Stimulated activated CD4-positive, alpha-beta T cell treated with anti-CD3 and anti-CD28 coated beads, Interleukin-1b, Interleukin-23, amount 100 ng/mL, for 4 hours (primary cell): ENCODE data around the gene FGB.

Experiments
- DNase-seq, 2 donors: peaks; one replicate each; pipeline ENCODE4 v3.0.0-alpha.2; 2020; ENCODE audit warnings: low read depth in 2 of 2

Gene FGB

DNA sequence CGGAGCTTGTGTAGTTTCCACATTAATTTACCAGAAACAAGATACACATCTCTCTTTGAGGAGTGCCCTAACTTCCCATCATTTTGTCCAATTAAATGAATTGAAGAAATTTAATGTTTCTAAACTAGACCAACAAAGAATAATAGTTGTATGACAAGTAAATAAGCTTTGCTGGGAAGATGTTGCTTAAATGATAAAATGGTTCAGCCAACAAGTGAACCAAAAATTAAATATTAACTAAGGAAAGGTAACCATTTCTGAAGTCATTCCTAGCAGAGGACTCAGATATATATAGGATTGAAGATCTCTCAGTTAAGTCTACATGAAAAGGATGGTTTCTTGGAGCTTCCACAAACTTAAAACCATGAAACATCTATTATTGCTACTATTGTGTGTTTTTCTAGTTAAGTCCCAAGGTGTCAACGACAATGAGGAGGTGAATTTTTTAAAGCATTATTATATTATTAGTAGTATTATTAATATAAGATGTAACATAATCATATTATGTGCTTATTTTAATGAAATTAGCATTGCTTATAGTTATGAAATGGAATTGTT, at the start of gene FGB:
Gene FGB (plus strand): TSS at position 315 of the 558 bp plus-strand sequence. CDS start 8 bp downstream, at position 323.
- DNase-seq: no peak

- no peak for DNase-seq
Measured at GRCh38 chr4:154516318-154517029, 46.3 kb upstream of the FGB start.

- DNase-seq: no peak
Measured at GRCh38 chr4:154517591-154517990, 45.2 kb upstream of the FGB start.

- DNase-seq: no peak
Measured at GRCh38 chr4:154519214-154519613, 43.6 kb upstream of the FGB start.

GRCh38 chr4:154521607-154522006, 41.2 kb upstream of the FGB start:
- DNase-seq: no peak

DNA sequence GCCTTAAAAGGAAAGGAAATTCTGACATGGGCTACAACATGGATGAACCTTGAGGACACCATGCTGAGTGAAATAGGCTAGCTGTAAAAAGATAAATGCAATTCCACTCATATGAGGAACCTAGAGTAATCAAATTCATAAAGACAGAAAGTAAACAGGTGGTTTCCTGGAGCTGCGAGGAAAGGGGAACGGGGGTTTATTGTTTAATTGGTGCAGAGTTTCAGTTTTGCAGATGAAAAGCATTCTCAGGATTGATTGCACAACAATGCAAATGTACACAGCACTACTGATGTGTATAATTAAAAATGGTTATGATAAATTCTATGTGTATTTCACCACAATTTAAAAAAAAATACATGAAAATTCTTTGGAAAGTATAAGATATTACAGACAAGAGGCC, 36.7 kb upstream of the FGB start:
- no peak for DNase-seq

DNA sequence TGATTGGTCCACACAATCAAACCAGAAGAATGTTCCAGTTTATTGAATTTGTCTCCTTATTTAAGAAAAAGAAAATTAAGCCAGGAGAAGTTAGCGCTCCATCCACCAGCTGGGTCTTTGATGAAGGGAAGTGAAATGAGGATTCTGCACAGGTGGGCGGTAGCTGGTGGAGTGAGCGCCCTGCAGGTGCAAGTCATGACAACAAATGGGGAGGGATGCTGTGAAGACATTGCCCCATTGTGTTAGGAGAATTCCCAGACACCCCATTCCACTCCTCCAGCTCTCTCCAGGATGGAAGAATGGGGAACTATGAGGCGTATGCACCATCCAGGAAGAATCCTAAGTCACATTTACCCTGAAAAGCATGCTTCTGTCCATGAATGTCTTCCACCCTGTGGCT, 35.5 kb upstream of the FGB start:
- DNase-seq: no peak

DNA sequence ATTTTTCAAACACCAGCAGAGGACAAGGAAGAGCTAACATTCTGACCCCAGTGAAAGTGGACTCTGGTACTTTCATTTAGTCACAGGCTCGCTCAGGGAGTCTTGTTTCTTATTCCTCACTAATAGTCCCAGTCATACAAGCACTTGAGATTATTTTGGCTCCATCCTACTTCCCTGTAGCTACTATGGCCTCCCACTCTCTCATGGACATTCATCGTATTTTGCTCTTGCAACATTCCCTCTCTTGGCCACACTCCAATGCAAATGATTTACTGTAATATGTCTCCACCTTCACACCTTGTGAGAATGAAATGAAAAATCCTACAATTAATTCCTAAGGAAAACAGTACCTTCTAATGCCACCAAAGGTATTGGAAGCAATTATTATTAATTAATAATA, 33.9 kb upstream of the FGB start:
- no peak for DNase-seq

GRCh38 chr4:154529728-154530519, 32.9 kb upstream of the FGB start:
- no peak for DNase-seq

DNA sequence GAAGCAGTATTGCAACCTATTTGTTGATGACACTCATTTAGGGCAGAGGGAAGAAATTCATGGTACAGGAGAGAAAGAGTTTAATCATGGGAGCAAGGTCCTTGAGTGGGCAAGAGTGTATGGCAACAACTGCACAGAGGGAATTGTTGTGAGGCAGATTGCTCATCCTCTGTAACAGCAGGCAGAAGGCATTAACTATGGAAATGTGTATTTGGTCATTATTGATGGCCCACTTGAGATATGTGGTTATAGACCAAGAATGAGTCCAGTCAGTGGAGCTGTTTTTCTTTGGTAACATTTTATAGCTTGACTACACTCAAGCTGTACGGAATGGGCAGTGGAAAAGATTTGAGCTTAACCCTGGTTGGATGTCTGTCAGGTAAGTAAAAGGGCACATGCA, 28.5 kb upstream of the FGB start:
- no peak for DNase-seq

- no peak for DNase-seq
Measured at GRCh38 chr4:154542271-154542879, 20.4 kb upstream of the FGB start.

DNA sequence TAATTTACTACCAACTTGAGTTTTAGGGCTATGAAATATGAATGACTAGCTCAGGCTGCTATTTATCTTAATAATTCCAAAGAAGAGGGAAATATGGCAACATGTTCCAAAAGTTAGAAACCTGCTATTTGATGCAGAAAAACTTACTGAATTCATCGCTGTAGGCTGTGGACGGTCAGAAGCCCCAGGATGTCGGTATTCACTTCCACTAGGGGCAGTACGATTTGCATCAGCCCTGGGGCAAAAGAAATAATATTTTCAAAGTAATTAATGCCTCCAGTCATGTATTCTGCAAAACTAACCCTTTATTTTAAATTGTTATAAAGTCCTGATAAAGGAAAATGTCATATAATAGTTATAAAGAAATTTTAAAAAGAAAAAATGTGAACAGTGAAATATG, 17.1 kb upstream of the FGB start:
- no peak for DNase-seq

DNA sequence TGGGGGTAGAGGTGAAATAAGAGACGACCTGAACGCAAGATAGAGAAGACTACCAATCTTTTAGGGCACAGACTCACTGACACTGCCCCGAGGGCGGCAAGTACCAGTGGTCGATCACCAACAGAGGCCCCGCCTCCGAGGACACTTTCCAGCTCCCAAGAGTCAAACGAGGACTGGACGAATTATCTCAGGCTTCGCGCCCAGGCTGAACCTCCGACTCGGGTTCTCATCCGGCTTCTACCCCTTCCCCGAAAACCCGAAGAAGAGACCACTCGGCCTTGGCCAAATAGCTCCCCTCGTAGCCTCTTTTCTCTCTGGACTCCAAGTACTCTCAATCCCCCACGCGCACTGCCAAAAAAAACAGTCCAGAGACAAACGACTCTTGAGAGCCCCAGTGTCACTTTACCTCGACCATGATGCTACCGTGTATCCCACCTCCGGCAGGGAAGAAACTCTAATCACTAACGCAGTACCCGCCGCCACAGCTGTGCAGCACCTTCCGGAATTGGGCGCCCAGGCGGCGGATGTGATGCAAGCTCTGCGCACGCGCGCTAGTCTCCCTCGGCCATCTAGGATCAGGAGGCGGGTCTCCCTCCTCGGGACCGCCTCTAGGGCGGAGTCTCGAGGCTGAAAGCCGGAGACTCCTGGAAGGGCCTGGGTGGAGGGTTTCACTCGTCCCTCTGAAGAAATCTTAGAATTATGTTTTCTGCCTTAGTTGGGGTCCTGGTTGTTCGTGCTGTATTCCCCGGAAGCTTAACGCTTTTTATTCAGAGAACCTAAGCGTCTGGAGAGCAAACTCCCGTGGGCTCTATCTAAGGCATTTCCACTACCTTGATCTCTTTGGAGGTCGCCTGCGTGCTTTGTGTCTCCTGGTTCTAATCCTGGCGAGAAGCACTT, 12.7 kb upstream of the FGB start, which contains the start of gene PLRG1:
Gene PLRG1 (minus strand): TSS at position 507 of the 897 bp plus-strand sequence. CDS start 92 bp downstream, at position 415.
- DNase-seq: peak; percentile 95

DNA sequence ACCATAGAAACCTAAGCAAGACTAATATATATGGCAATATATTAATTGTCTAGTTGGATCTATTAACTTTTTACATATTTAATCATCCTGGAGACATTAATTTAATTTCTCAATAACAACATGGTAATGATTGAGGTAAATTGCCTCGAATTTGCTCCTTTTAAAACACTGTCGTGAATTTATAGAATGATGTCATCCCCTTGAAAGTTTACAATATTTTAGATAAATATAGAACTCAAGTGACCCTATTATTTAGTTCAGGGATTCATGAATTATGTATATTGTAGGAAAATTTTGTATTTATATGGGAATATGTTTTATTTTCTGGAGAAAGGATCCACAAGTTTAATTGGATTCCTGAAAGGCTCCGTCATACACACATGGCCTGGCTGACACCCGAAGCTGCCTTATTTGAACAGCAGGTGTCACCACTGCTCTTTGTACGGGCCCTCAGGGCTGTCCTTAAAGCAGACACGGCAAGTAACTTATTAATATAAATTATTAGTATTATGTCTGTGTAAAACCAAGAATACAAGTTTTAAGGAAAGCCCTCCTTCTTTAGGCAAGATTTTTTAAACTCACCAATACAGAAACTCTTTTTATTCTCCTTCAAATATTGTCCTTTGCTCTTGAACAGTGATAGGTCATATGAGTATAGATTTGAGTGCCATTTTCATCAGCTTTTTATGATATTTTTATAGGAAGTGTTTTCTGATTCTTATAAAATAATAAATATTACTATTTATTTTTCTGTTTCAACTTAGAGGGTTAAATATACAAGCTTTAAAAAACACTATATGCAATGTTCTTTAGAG, 10.7 kb upstream of the FGB start:
- DNase-seq: peak; percentile 53 to 60

- no peak for DNase-seq
Measured at GRCh38 chr4:154559141-154559493, 3.7 kb upstream of the FGB start.

DNA sequence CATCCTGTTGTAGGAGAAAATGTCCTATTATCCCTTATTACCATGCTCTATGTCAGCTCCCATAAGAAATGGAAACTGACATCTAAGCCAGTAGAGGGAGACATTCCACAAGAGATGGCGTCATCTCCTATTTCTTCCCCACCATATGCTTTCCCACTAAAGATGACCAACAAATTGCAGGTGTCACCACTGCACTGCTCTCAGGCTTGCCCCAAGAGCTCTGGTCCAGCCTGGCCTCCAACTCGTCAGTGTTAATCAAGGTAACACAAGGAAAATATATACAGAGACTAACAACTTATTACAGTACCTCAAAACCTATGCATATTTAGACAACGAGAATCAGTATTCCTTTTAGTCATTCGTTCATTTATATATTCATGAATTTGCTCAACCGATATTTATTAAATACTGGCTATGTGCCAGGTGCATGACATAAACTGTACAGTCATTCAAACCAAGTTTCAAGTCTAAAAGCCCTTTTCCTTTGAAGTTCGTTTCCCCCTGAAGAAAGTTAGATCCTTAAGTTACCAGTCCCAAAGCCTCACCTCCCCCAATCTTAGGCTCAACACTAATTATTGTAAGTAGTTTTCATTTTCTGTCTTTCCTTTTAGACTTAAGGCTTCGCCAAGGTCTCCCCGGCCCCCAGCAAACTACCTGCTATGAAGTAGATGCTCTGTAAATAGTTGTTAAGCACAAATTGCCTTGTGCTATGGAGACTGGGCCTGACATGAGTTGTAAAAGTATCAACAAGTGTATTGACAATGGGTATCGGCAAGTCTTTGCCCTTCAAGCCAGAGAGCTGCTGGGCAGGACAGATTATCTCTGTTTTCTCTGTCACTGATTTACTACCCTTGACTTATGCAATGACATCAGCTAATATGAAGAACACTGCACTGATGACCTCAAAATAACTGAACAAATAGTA, 3.1 kb upstream of the FGB start:
- no peak for DNase-seq

DNA sequence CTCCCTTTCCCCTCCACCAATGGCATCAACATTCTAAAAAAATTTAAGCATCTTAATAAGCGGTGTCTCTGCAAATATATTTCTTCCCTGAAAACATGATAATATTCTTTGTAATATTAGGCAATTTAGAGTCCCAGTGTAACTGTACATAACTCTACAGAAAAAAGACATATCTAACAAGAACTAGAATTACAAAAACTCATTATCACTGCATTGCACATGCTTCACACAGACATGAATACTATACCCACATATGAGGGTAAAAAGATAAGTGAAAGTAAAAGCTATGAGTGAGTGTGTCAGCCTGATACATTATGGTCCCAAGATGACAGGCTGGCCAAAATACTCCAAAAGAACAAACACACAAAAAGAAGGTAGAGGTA, 2.4 kb upstream of the FGB start:
- DNase-seq: no peak

DNA sequence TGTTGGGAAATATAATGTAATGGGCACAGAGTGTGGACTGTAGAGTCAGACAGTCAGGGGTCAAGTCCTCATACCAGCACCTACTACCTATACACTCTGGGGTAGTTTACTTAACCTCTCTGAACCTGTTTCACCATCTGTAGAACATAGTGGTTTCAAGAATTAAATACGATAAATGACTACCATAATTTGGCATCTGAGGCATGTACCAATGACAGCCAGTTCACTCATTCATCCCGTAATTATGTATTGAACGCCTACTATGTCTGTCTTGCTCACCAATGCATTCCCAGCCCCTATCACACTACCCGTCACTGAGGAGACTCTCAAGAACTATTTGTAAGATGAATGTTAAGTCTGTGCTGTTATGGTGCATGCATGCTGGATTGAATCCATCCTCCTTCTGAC, 2.0 kb upstream of the FGB start:
- DNase-seq: no peak

GRCh38 chr4:154564311-154564710, 1.5 kb downstream of the FGB start:
- DNase-seq: no peak

DNA sequence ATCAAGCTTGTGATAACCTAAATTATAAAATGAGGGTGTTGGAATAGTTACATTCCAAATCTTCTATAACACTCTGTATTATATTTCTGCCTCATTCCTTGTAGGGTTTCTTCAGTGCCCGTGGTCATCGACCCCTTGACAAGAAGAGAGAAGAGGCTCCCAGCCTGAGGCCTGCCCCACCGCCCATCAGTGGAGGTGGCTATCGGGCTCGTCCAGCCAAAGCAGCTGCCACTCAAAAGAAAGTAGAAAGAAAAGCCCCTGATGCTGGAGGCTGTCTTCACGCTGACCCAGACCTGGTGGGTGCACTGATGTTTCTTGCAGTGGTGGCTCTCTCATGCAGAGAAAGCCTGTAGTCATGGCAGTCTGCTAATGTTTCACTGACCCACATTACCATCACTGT, 2.9 kb downstream of the FGB start:
- DNase-seq: no peak
